Tibial nerve (tissue), 4 donors: ENCODE data around the gene TAF6.

Source experiments
- EP300 ChIP-seq, 2 donors: sonication (generic); formaldehyde crosslinking; IDR thresholded peaks; one replicate each; pipeline ENCODE4 v1.6.1; 2017; ENCODE audit warnings: antibody characterized with exemption in 2 of 2, mild to moderate bottlenecking in 1 of 2
- TF ChIP-seq, protein P1 (sequence below), 5 experiments: fragments of 200-600 bp in 3 of 5; fragments of 450-650 bp in 2 of 5; sonication (generic) in 3 of 5; IDR thresholded peaks; one replicate each; pipeline ENCODE4 v1.5.1; 2016 to 2019; ENCODE audit warnings: antibody characterized with exemption in 5 of 5, mild to moderate bottlenecking in 3 of 5, moderate library complexity in 2 of 5

GRCh38 chr7:100074841-100075240 is 44.3 kb downstream of the TAF6 start:
- no peak for TF ChIP-seq EP300 (IDR thresholded peaks at IDR 0.05)
- TF ChIP-seq, protein P1, sequence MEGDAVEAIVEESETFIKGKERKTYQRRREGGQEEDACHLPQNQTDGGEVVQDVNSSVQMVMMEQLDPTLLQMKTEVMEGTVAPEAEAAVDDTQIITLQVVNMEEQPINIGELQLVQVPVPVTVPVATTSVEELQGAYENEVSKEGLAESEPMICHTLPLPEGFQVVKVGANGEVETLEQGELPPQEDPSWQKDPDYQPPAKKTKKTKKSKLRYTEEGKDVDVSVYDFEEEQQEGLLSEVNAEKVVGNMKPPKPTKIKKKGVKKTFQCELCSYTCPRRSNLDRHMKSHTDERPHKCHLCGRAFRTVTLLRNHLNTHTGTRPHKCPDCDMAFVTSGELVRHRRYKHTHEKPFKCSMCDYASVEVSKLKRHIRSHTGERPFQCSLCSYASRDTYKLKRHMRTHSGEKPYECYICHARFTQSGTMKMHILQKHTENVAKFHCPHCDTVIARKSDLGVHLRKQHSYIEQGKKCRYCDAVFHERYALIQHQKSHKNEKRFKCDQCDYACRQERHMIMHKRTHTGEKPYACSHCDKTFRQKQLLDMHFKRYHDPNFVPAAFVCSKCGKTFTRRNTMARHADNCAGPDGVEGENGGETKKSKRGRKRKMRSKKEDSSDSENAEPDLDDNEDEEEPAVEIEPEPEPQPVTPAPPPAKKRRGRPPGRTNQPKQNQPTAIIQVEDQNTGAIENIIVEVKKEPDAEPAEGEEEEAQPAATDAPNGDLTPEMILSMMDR (IDR thresholded peaks at IDR 0.05), result no peak
